Hippocampal formation (tissue), 2 donors: ENCODE data around the gene PEF1.
"Not testable (repeated sequence)": the region's sequence is repeated elsewhere in the genome, so short reads cannot be mapped to it uniquely, and the experiment has no call there.

Experiments
- DNase-seq, 2 donors: peaks; one replicate each; lab custom pipeline; 2025; lab: John Stamatoyannopoulos, UW

PEF1 gene

GRCh38 chr1:31614414-31615005 lies 30.2 kb downstream of the PEF1 start:
- DNase-seq, result no peak

- no peak for DNase-seq
Observed at GRCh38 chr1:31609514-31610118, 35.1 kb downstream of the PEF1 start.

GRCh38 chr1:31607360-31607759 lies 37.3 kb downstream of the PEF1 start:
- no peak for DNase-seq

GRCh38 chr1:31605908-31606427 lies 38.7 kb downstream of the PEF1 start:
- no peak for DNase-seq

DNA sequence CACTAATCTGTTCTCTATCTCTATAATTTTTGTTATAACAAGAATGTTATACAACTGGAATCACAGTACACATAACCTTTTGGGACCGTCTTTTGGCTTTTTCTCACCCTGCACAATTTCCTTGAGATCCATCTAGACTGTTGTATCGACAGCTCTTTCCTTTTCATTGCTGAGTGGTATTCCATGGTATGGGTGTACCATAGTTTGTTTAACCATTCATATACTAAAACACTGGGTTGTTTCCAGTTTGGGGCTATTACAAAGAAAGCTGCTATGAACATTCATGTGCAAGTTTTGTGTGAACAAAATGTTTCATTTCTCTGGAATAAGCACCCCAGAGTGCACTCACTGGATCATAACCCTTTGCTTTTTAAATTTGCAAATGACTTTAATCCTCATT lies 42.6 kb downstream of the PEF1 start:
- no peak for DNase-seq

- no peak for DNase-seq
Observed at GRCh38 chr1:31600641-31601040, 44.0 kb downstream of the PEF1 start.

GRCh38 chr1:31598980-31599379 lies 45.7 kb downstream of the PEF1 start:
- no peak for DNase-seq

- DNase-seq, result no peak
Observed at GRCh38 chr1:31596737-31597097, 48.0 kb downstream of the PEF1 start.

DNA sequence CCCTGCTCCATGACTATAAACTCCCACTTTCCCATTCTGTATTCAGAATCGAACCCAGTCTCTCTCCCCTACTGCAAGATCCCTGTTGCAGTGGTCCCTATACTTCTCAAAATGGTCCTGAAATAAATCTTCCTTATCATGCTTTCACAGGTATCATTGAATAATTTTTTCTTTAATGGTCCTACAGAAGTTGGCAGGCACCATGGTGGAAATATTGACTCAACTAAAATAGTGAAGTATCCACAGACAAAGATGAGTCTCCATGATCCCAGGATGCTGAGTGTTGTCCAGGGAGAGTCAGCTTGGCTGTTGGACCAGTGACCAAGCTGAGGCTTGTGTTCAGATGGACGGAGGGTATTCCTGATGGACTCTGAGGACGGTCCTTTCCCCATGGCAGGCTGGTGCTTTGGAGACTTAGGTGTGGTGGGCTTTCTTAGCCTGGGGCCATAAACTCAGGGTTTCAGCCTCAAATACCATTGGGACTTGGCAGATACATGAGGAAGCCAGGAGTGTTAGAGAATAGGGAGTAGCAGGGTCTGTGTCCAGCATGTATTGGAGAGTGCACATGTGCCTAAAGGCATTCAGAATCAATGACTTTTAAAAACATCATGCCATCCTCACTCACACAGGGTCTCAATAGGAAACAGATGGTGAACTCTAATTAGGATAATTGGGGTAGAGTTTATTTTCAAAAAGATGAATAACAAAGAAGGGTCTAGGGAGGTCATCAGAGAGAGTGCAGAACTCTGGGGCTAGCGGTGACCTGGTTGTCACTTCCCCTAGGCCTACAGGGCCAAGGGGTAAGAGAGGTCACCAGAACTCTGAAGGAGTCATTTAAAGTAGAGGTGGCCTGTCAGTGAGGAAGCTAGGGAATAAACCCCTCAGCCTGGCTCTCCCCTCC lies 48.6 kb downstream of the PEF1 start:
- DNase-seq, result no peak

- peak in 1 of 2 donors; percentile 9 for DNase-seq
Observed at GRCh38 chr1:31593770-31594632, 50.7 kb downstream of the PEF1 start.

- DNase-seq, result no peak
Observed at GRCh38 chr1:31593136-31593665, 51.5 kb downstream of the PEF1 start.

GRCh38 chr1:31592132-31592531 lies 52.5 kb downstream of the PEF1 start:
- DNase-seq, result no peak

GRCh38 chr1:31591425-31592093 lies 53.1 kb downstream of the PEF1 start:
- DNase-seq, result no peak

DNA sequence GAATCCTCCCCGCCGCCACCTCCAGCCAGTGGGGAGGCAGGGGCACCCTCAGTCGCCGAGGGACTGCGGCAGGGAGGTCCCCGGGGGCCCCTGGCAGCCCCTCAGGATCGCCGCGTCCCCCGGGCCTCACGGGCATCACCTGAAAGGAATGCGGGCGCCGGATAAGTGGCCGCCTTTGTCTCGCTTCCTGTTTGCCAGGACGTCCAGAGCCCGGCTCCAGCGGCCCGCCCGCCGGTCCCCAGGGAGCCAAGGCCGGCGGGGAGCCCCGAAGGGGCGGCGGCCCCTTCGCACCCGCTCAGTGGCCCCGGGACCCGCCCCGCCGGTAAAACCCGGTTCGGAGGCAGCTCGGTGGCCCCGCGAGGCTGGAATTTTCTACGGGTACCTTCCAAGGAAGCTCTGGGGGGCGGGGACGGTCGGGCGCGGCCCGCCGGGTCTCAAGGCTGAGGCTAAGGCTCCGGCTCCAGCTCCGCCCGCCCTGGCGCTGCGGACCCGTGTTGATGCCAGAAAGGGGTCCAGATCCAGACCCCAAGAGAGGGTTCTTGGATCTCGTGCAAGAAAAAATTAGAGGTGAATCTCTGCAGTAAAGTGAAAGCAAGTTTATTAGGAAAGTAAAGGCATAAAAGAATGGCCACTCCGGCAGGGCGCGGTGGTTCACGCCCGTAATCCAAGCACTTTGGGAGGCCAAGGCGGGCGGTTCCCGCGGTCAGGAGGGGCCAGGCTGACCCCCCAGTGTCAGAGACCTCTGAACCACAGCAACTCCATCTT lies 55.7 kb downstream of the PEF1 start:
- no peak for DNase-seq

DNA sequence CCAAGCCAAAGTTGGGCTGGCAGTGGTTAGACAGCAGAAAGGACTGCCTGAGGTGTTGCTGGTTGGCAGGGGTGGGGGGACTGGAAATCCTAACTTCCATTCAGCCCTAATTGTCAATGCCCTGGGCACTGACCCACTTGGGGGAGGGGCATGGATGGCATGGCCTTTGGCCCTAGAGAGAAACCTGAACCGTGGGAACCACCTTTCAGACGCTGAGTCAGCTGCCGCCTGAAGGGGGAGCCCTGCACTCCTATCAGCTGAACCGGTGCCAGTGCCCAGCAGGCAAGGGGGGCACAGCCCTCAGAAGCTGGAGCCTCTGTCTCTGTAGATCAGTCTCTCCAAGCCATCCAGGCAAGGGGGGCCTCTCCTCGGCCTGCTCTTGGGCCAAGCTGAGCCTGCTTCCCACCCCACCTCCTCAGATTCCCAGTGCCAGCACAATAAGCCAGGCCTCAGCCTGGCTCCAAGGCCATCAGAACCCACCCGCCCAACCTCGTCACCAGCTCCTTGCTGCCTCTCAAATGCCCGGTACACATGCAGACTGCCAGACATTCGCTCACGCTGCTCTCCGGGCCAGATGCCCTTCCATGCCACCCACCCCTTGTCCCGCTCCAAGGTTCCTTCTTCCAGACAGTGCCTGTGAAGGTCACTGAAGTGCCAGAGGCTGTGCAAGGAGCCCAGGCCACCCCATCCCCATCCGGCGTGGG lies 56.8 kb downstream of the PEF1 start:
- no peak for DNase-seq

DNA sequence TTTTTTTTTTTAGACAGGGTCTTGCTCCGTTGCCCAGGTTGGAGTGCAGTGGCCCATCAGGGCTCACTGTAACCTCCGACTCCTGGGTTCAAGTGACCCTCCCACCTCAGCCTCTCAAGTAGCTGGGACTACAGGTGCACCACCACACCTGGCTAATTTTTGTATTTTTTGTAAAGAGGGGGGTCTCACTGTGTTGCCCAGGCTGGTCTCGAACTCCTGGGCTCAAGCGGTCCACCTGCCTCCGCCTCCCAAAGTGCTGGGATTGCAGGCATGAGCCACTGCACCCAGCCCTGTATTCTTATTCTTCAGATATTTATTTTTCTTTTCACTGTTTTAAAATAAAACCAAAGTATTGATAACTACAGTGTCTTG lies 57.4 kb downstream of the PEF1 start:
- DNase-seq, result not testable (repeated sequence)

GRCh38 chr1:31586376-31587327 lies 58.0 kb downstream of the PEF1 start:
- no peak for DNase-seq

GRCh38 chr1:31585736-31586365 lies 58.8 kb downstream of the PEF1 start:
- DNase-seq, result no peak
